LNCaP clone FGC (cell line): Measurements from ENCODE around the gene TUNAR.

ENCODE experiments used
- DNase-seq: peaks from one replicate; pipeline ENCODE4 v3.0.0-alpha.2; 2011; ENCODE audit warnings: low read depth
- H3K4me3 ChIP-seq: 2 replicates; pipeline ENCODE4 v1.5.1; 2011; ENCODE audit warnings: mild to moderate bottlenecking, low read depth, low read length, control low read depth
- CTCF ChIP-seq: IDR thresholded peaks from 2 replicates; pipeline ENCODE4 v1.5.1; 2012; ENCODE audit warnings: mild to moderate bottlenecking; ENCODE audit not compliant: control insufficient read depth, insufficient read depth; ENCODE audit errors: extremely low read depth

TUNAR gene

DNA sequence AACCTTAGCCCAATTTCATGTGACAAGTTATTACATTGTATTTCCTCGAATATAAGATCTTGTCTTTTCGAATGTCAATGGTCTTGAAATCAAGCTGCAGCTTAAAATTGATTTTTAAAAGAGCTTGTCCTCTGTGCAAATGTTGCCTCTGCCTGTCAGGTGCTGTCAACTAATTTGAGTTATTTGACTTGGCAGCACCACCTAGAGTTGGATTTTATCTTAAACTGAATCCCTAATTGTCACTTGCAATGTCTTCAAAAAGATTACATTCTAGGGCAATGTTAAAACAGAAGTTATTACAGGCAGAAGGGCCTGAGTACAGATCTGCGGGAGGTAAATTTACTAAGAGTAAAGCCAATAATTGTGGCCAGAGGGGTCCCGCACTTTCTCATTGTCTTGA is 26.2 kb upstream of the TUNAR start:
- DNase-seq, result no peak

DNA sequence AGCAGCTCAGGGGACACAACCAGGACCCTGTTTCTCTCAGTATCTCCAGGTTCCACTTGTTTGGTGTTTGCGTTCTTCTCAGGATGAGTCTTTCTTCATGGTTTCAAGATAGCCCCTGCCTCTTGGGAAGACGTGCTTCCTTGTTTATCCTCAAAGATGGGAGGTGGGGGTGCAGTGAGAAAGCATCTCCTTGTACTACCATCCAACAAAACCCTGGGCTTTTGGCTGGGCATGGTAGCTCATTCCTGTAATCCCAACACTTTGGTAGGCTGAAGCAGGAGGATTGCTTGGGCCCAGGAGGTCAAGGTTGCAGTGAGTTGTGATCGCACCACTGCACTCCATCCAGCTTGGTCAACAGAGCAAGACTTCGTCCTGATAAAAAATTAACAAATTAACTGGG is 21.0 kb upstream of the TUNAR start:
- TF ChIP-seq CTCF, result no peak
- no peak overlapping the region for H3K4me3 ChIP-seq

More for the DNA sequence above, 26.2 kb upstream of the TUNAR start:
- H3K4me3 ChIP-seq, result no peak overlapping the region
- peak; percentile 26 for TF ChIP-seq CTCF

GRCh38 chr14:95857275-95857674 is 19.4 kb upstream of the TUNAR start:
- no peak overlapping the region for H3K4me3 ChIP-seq
- DNase-seq, result no peak

More for the DNA sequence above, 21.0 kb upstream of the TUNAR start:
- no peak for DNase-seq

GRCh38 chr14:95858893-95859292 is 17.7 kb upstream of the TUNAR start:
- DNase-seq, result no peak
- H3K4me3 ChIP-seq, result no peak overlapping the region
- no peak for TF ChIP-seq CTCF

More at GRCh38 chr14:95857275-95857674, 19.4 kb upstream of the TUNAR start:
- TF ChIP-seq CTCF, result no peak

DNA sequence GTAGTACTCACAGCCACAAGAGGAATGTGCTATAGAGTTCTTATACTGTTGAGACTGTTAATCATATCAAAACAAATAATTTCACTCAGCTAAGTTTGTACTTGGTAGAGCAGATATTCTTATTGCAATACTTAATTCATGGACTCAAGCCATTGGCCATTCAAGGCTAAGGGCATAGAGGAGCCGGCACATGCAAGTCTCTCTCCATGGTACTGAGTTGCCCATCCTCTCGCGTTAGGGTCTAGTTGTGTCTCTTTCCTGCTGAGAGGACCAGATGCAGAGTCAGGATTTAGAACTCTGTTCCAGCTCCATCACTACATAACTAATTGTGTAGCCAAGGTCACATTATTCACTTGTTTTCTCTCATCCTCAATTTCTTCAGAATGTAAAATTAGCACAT is 14.4 kb upstream of the TUNAR start:
- TF ChIP-seq CTCF, result no peak
- H3K4me3 ChIP-seq, result no peak overlapping the region
- no peak for DNase-seq

DNA sequence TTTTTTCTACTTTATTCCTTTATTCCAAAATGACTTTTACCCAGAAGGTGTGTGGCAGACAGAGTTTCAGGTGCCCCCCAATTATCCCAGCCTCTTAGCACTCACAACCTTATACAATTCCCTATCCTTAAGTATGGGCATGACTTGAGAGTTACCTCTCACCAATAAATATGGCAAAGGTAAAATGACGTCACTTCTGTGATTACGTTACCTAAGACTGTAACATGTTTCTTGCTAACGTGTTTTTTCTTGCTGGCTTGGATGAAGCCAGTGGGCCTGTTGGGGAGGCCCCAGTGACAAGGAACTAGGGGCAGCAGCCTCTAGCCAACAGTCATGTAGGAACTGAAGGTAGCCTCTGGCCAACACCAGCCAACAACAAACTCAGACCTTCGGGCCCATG is 13.3 kb upstream of the TUNAR start:
- TF ChIP-seq CTCF, result no peak
- DNase-seq, result no peak
- H3K4me3 ChIP-seq, result no peak overlapping the region

- no peak for TF ChIP-seq CTCF
- no peak for DNase-seq
- H3K4me3 ChIP-seq, result no peak overlapping the region
Measured at GRCh38 chr14:95869776-95870175, 6.9 kb upstream of the TUNAR start.
